MCF 10A (cell line): ENCODE results near the gene GTF3C5. TPM values are rescaled to one million over a fixed set of nuclear protein-coding genes. Genes with fewer than 3 reads are reported as not detected.

ENCODE experiments used
- BruUV-seq: library from RNA; stranded (reverse); fragments of 400-500 nt; replicated peaks from 2 replicates; lab custom pipeline; 2021; lab: Mats Ljungman, UMichigan
- CTCF ChIA-PET: fragments of 300-600 bp; sonication (Branson Sonifier 250); formaldehyde crosslinking; extraction: SDS; loops from one replicate; lab custom pipeline; 2021; ENCODE audit warnings: antibody characterized with exemption, inconsistent platforms; lab: Yijun Ruan, JAX
- POLR2A ChIA-PET: fragments of 300-600, 350-650 bp; sonication (Branson Sonifier 250); formaldehyde crosslinking; extraction: SDS; loops from one replicate; lab custom pipeline; 2020; ENCODE audit warnings: antibody characterized with exemption, inconsistent platforms; lab: Yijun Ruan, JAX
- DNase-seq: peaks from one replicate; pipeline ENCODE4 v3.0.0-alpha.2; 2018; ENCODE audit not compliant: unreplicated experiment
- H3K27ac Mint-ChIP-seq: one replicate; pipeline ENCODE4 v1.8.0; 2022; ENCODE audit warnings: mild to moderate bottlenecking, low read depth, mixed read lengths; ENCODE audit not compliant: unreplicated experiment
- H3K27me3 Mint-ChIP-seq: one replicate; pipeline ENCODE4 v1.8.0; 2022; ENCODE audit warnings: mixed read lengths; ENCODE audit not compliant: insufficient read depth, unreplicated experiment
- H3K36me3 Mint-ChIP-seq: one replicate; pipeline ENCODE4 v1.8.0; 2022; ENCODE audit warnings: mild to moderate bottlenecking, moderate library complexity, mixed read lengths; ENCODE audit not compliant: insufficient read depth, unreplicated experiment
- H3K4me1 Mint-ChIP-seq: one replicate; pipeline ENCODE4 v1.8.0; 2022; ENCODE audit warnings: mixed read lengths; ENCODE audit not compliant: insufficient read depth, unreplicated experiment
- H3K4me3 Mint-ChIP-seq: one replicate; pipeline ENCODE4 v1.8.0; 2022; ENCODE audit warnings: mild to moderate bottlenecking, moderate library complexity, mixed read lengths; ENCODE audit not compliant: unreplicated experiment
- H3K9me3 Mint-ChIP-seq: one replicate; pipeline ENCODE4 v1.8.0; 2022; ENCODE audit warnings: mixed read lengths; ENCODE audit not compliant: unreplicated experiment
- CTCF ChIP-seq: fragments of 200-600 bp; IDR thresholded peaks from one replicate; pipeline ENCODE4 v1.8.0; 2022; ENCODE audit warnings: antibody characterized with exemption, mild to moderate bottlenecking; ENCODE audit not compliant: unreplicated experiment
- intact Hi-C: fragments of 100-400 bp; cut with micrococcal nuclease; formaldehyde crosslinking; loops from 2 replicates; pipeline ENCODE4 v1.14.1; 2022
- total RNA-seq: library from RNA; stranded (reverse); gene quantifications from 2 replicates; pipeline ENCODE4 v1.2.3, GENCODE V29; 2022

The GTF3C5 gene
- total RNA-seq, 1 experiment from 2014 or later: 55.4 TPM

- POLR2A ChIA-PET: interaction anchor here (0.6 to 2.0 kb wide), 7 partner anchors 11 to 767 kb away, joined by 3 to 10 read pairs (median 4); partner anchors contain the start of gene GTF3C5
- CTCF ChIA-PET: interaction anchor here (0.6 to 4.4 kb wide), 4 partner anchors 10 to 30 kb away, joined by 3 to 37 read pairs (median 4); no protein-coding TSS in a partner anchor
- no peak for TF ChIP-seq CTCF
- no peaks in the 10 kb centered on the region for H3K36me3 Mint-ChIP-seq
- no TSS peak for BruUV-seq
- no peak overlapping the region for H3K27ac Mint-ChIP-seq
- H3K4me1 Mint-ChIP-seq: peaks cover 9% of the 10 kb centered on the region
- intact Hi-C loops: no loop called here
- H3K9me3 Mint-ChIP-seq: peaks cover 8% of the 10 kb centered on the region
- peaks cover 36% of the 10 kb centered on the region for H3K27me3 Mint-ChIP-seq
- H3K4me3 Mint-ChIP-seq: no peak overlapping the region
- DNase-seq: peak; percentile 79
These were observed 28.4 kb upstream of the GTF3C5 start for GRCh38 chr9:133002147-133003070.

GRCh38 chr9:133003071-133003461 is 27.7 kb upstream of the GTF3C5 start:
- ChIA-PET CTCF (interaction anchor here (0.7 to 4.4 kb wide), 2 partner anchors 20 to 25 kb away, joined by 3 to 37 read pairs; no protein-coding TSS in a partner anchor), POLR2A (interaction anchor here (0.7 to 2.0 kb wide), 4 partner anchors 19 to 249 kb away, joined by 3 to 10 read pairs (median 4); partner anchors contain the start of gene GTF3C5)
- peaks cover 8% of the 10 kb centered on the region for H3K9me3 Mint-ChIP-seq
- peaks cover 9% of the 10 kb centered on the region for H3K4me1 Mint-ChIP-seq
- DNase-seq: no peak
- TF ChIP-seq CTCF: no peak
- no peak overlapping the region for H3K27ac Mint-ChIP-seq
- intact Hi-C loops: no loop called here
- no TSS peak for BruUV-seq
- H3K36me3 Mint-ChIP-seq: no peaks in the 10 kb centered on the region
- H3K4me3 Mint-ChIP-seq: no peak overlapping the region
- peaks cover 36% of the 10 kb centered on the region for H3K27me3 Mint-ChIP-seq

- peaks cover 36% of the 10 kb centered on the region for H3K27me3 Mint-ChIP-seq
- H3K4me3 Mint-ChIP-seq: no peak overlapping the region
- no peak for DNase-seq
- no TSS peak for BruUV-seq
- TF ChIP-seq CTCF: no peak
- peaks cover 8% of the 10 kb centered on the region for H3K9me3 Mint-ChIP-seq
- intact Hi-C loops: no loop called here
- ChIA-PET CTCF (interaction anchor here (0.6 to 4.4 kb wide), 2 partner anchors 19 to 587 kb away, joined by 3 to 37 read pairs; no protein-coding TSS in a partner anchor), POLR2A (interaction anchor here (2.0 kb wide), 1 partner anchor 27 kb away, joined by 10 read pairs; the partner anchor contains the start of gene GTF3C5)
- H3K4me1 Mint-ChIP-seq: peaks cover 9% of the 10 kb centered on the region
- no peak overlapping the region for H3K27ac Mint-ChIP-seq
- H3K36me3 Mint-ChIP-seq: no peaks in the 10 kb centered on the region
These were observed 27.1 kb upstream of the GTF3C5 start for GRCh38 chr9:133003671-133004090.
